Measurements from ENCODE around the gene BET1L.

The BET1L gene

GRCh38 chr11:209275-210121 is 2.3 kb upstream of the BET1L start:
- no peak for DNase-seq

GRCh38 chr11:208917-209260 is 1.7 kb upstream of the BET1L start:
- no peak for DNase-seq

GRCh38 chr11:208181-208916 is 1.1 kb upstream of the BET1L start:
- DNase-seq, result peak; percentile 61 to 82 (median 63)

- DNase-seq, result no peak
These were observed 623 bp upstream of the BET1L start for GRCh38 chr11:207863-208180.

- DNase-seq, result peak in 1 of 3 experiments; percentile 53
These were observed 532 bp downstream of the BET1L start for GRCh38 chr11:206526-207207.

- DNase-seq, result no peak
These were observed 1.2 kb downstream of the BET1L start for GRCh38 chr11:206002-206384.

- DNase-seq, result no peak
These were observed 1.8 kb downstream of the BET1L start for GRCh38 chr11:205221-206001.

- no peak for DNase-seq
These were observed 2.6 kb downstream of the BET1L start for GRCh38 chr11:204587-205109.

- no peak for DNase-seq
These were observed 3.1 kb downstream of the BET1L start for GRCh38 chr11:203945-204586.

GRCh38 chr11:203056-203944 is 3.9 kb downstream of the BET1L start:
- no peak for DNase-seq

GRCh38 chr11:202490-202889 is 4.7 kb downstream of the BET1L start:
- DNase-seq, result no peak

- DNase-seq, result no peak
These were observed 5.2 kb downstream of the BET1L start for GRCh38 chr11:201966-202365.

- DNase-seq, result no peak
These were observed 6.8 kb downstream of the BET1L start for GRCh38 chr11:200224-201003.

- DNase-seq, result no peak
These were observed 7.4 kb downstream of the BET1L start for GRCh38 chr11:199782-200181.

GRCh38 chr11:199004-199581 is 8.1 kb downstream of the BET1L start:
- no peak for DNase-seq

GRCh38 chr11:198236-198806 is 8.9 kb downstream of the BET1L start:
- DNase-seq, result no peak

- no peak for DNase-seq
These were observed 9.4 kb downstream of the BET1L start for GRCh38 chr11:197741-198235.

- DNase-seq, result no peak
These were observed 10.1 kb downstream of the BET1L start for GRCh38 chr11:196786-197731.

Data from NCI-H1417 (cell line).